Kidney glomerular epithelial cell (primary cell): ENCODE results near the gene VRK1.

Experiments
- DNase-seq: peaks from one replicate; lab custom pipeline; 2025; lab: John Stamatoyannopoulos, UW

Gene VRK1

GRCh38 chr14:96925422-96925821 is 128.2 kb downstream of the VRK1 start:
- no peak for DNase-seq

GRCh38 chr14:96926001-96926400 is 128.8 kb downstream of the VRK1 start:
- peak; percentile 25 for DNase-seq

- no peak for DNase-seq
Observed at GRCh38 chr14:96928779-96929380, 131.7 kb downstream of the VRK1 start.

GRCh38 chr14:96929950-96930349 is 132.8 kb downstream of the VRK1 start:
- no peak for DNase-seq

- no peak for DNase-seq
Observed at GRCh38 chr14:96930526-96930925, 133.3 kb downstream of the VRK1 start.
